Endodermal cell (in vitro differentiated cells): Measurements from ENCODE around the gene GRIK4. TPM values are rescaled to one million over a fixed set of nuclear protein-coding genes. Genes with fewer than 3 reads are reported as not detected.
A peak's percentile ranks its signal among the peaks of the same experiment; 100 is the strongest.

Source experiments
- DNase-seq: peaks from one replicate; pipeline ENCODE4 v3.0.0-alpha.2; 2017
- H3K27ac ChIP-seq: 2 replicates; pipeline ENCODE4 v1.5.1; 2013; ENCODE audit warnings: mild to moderate bottlenecking, low read depth, low read length, moderate library complexity
- H3K27me3 ChIP-seq: 2 replicates; pipeline ENCODE4 v1.6.1; 2013; ENCODE audit warnings: mild to moderate bottlenecking, low read length, moderate library complexity; ENCODE audit not compliant: insufficient read depth, control insufficient read depth, poor library complexity, severe bottlenecking
- H3K36me3 ChIP-seq: 2 replicates; pipeline ENCODE4 v1.7.0; 2013; ENCODE audit warnings: mild to moderate bottlenecking, low read length, moderate library complexity; ENCODE audit not compliant: control insufficient read depth, insufficient read depth
- H3K4me1 ChIP-seq: one replicate; pipeline ENCODE4 v1.7.0; 2013; ENCODE audit warnings: low read length; ENCODE audit not compliant: control insufficient read depth, insufficient read depth
- H3K4me3 ChIP-seq: 2 replicates; pipeline ENCODE4 v1.5.1; 2013; ENCODE audit warnings: mild to moderate bottlenecking, low read length, moderate library complexity
- H3K9ac ChIP-seq: 2 replicates; pipeline ENCODE4 v1.6.1; 2013; ENCODE audit warnings: mild to moderate bottlenecking, low read length, moderate library complexity; ENCODE audit not compliant: poor library complexity, severe bottlenecking; ENCODE audit errors: extremely low read depth
- H3K9me3 ChIP-seq: 2 replicates; pipeline ENCODE4 v1.6.1; 2013; ENCODE audit warnings: mild to moderate bottlenecking, low read length, moderate library complexity; ENCODE audit not compliant: control insufficient read depth
- H3K27ac Mint-ChIP-seq: 2 replicates; pipeline ENCODE4 v1.8.0; 2020; ENCODE audit warnings: mixed read lengths
- H3K27me3 Mint-ChIP-seq: 2 replicates; pipeline ENCODE4 v1.8.0; 2021; ENCODE audit warnings: mild to moderate bottlenecking, mixed read lengths; ENCODE audit not compliant: insufficient read depth
- H3K36me3 Mint-ChIP-seq: 2 replicates; pipeline ENCODE4 v1.8.0; 2020; ENCODE audit warnings: low read depth, mixed read lengths
- H3K4me1 Mint-ChIP-seq: 2 replicates; pipeline ENCODE4 v1.8.0; 2020; ENCODE audit warnings: mixed read lengths
- H3K4me3 Mint-ChIP-seq: 2 replicates; pipeline ENCODE4 v1.8.0; 2020; ENCODE audit warnings: mild to moderate bottlenecking, moderate library complexity, mixed read lengths
- H3K9me3 Mint-ChIP-seq: 2 replicates; pipeline ENCODE4 v1.8.0; 2020; ENCODE audit warnings: mild to moderate bottlenecking, mixed read lengths
- WGBS, 2 experiments: methylation state at CpG; one replicate each; pipeline versions ENCODE4 v1.1.5 to v1.1.7; 2013; ENCODE audit warnings: missing lambda C conversion rate in 2 of 2, mixed read lengths in 1 of 2; ENCODE audit not compliant: insufficient coverage in 1 of 2, insufficient read length in 1 of 2; 5-methylcytosine and 5-hydroxymethylcytosine counted together
- total RNA-seq, 2 donors: library from RNA; stranded (reverse); fragmentation: NEBNext Ultra II Directional in 1 of 2; extraction: Animal tissue kit (Norgen Biotek cat#: 25700) in 1 of 2; gene quantifications; 2 replicates in 1 of 2; 3 replicates in 1 of 2; pipeline ENCODE4 v1.2.1, GENCODE V29; 2021
- TF ChIP-seq, protein P1 (sequence below): fragments of 200-600 bp; sonication (generic); conservative IDR thresholded peaks from 2 replicates; pipeline ENCODE4 v1.5.0; 2021; ENCODE audit warnings: antibody characterized with exemption, mild to moderate bottlenecking

The GRIK4 gene
- total RNA-seq, 2 donors from 2014 or later: 1.7 to 3.5 TPM

DNA sequence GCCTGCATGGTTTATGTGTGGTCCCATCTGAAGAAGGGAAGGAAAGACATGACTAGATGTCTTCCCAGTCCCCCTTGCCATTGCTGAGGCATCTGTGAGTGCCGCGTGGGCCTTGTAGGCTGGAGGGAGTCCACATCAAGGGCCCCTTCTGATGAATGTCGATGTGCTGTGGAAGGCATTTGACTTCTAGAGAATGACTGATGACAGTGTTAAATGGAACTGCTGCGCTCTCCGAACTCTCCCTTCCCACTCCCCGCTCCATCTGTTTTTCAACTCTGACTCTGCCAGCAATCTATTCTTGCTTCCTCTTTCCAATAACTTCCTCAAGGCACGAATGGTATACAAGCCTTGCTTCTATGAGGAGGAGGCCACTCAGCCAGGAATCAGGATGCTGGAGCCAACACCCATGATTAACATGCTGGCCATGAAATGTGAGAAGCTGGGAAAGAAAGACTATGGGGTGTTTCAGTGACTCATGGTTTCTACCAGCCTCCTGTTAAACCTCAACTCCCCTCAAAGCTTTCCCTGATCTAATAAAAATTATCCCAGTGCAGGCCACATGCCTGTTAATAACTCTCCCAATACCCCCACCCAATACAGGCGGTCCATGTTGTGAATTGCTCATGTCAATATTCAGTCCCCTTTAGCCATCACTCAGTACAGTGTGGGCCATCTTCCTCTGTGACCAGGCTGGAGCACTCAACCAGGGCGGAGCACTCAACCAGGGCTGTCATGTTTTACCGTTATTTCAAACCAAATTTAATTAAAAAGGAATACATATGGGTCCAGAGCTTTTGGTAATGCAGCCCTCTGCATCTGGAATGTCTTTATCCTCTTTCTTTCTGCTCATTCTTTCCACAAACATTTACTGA, 466.0 kb downstream of the GRIK4 start:
- Mint-ChIP-seq H3K4me3 (no peak overlapping the region), H3K4me1 (peaks cover 15% of the 10 kb centered on the region), H3K27me3 (no peaks in the 10 kb centered on the region), H3K9me3 (no peaks in the 10 kb centered on the region), H3K27ac (no peak overlapping the region), H3K36me3 (no peaks in the 10 kb centered on the region)
- no peaks in the 10 kb centered on the region for H3K9me3 ChIP-seq
- H3K4me3 ChIP-seq: no peak overlapping the region
- no peak for DNase-seq
- H3K27me3 ChIP-seq: no peaks in the 10 kb centered on the region
- H3K4me1 ChIP-seq: no peaks in the 10 kb centered on the region
- H3K9ac ChIP-seq: no peak overlapping the region
- no peaks in the 10 kb centered on the region for H3K36me3 ChIP-seq
- no peak overlapping the region for H3K27ac ChIP-seq
- WGBS, 2 experiments: 76 to 84% methylated on average over 8 to 10 of the region's 10 CpGs
- TF ChIP-seq, protein P1, sequence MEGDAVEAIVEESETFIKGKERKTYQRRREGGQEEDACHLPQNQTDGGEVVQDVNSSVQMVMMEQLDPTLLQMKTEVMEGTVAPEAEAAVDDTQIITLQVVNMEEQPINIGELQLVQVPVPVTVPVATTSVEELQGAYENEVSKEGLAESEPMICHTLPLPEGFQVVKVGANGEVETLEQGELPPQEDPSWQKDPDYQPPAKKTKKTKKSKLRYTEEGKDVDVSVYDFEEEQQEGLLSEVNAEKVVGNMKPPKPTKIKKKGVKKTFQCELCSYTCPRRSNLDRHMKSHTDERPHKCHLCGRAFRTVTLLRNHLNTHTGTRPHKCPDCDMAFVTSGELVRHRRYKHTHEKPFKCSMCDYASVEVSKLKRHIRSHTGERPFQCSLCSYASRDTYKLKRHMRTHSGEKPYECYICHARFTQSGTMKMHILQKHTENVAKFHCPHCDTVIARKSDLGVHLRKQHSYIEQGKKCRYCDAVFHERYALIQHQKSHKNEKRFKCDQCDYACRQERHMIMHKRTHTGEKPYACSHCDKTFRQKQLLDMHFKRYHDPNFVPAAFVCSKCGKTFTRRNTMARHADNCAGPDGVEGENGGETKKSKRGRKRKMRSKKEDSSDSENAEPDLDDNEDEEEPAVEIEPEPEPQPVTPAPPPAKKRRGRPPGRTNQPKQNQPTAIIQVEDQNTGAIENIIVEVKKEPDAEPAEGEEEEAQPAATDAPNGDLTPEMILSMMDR: no peak

DNA sequence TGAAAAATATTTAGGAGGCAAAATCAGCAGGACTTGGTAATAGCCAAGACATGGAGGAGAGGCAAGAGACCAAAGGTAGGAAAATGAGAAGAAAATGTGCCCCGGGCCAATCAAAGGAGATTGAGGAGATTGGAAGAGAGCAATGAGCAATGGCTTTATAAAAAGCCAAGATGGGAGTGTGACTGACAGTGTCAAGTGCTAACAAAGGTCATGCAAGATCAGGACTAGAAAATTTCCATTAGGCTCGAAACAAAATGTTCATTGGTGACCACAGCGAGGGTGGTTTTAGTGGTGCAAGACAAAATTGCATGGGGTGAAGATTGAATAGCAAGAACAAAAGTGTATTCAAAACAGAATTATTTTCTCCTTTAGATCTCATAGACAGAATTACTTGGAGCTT, 467.2 kb downstream of the GRIK4 start:
- TF ChIP-seq, protein P1: no peak
- H3K9me3 Mint-ChIP-seq: no peaks in the 10 kb centered on the region
- Histone ChIP-seq H3K36me3 (no peaks in the 10 kb centered on the region), H3K4me3 (no peak overlapping the region), H3K27ac (no peak overlapping the region), H3K9ac (no peak overlapping the region), H3K4me1 (no peaks in the 10 kb centered on the region), H3K9me3 (no peaks in the 10 kb centered on the region), H3K27me3 (no peaks in the 10 kb centered on the region)
- no peaks in the 10 kb centered on the region for H3K36me3 Mint-ChIP-seq
- peaks cover 19% of the 10 kb centered on the region for H3K4me1 Mint-ChIP-seq
- H3K27me3 Mint-ChIP-seq: no peaks in the 10 kb centered on the region
- H3K27ac Mint-ChIP-seq: no peak overlapping the region
- H3K4me3 Mint-ChIP-seq: no peak overlapping the region
- no peak for DNase-seq
- WGBS, 2 experiments: 60 to 62% methylated on average over 3 of the region's 3 CpGs

GRCh38 chr11:120985718-120986569, 474.4 kb downstream of the GRIK4 start:
- peaks cover 27% of the 10 kb centered on the region for H3K4me1 Mint-ChIP-seq
- H3K4me3 Mint-ChIP-seq: peak overlapping the region; percentile 51
- H3K27me3 Mint-ChIP-seq: no peaks in the 10 kb centered on the region
- no peaks in the 10 kb centered on the region for H3K36me3 Mint-ChIP-seq
- no peak overlapping the region for H3K9ac ChIP-seq
- H3K9me3 Mint-ChIP-seq: no peaks in the 10 kb centered on the region
- H3K27ac Mint-ChIP-seq: no peak overlapping the region
- DNase-seq: peak; percentile 87
- TF ChIP-seq, protein P1: peak; percentile 69
- H3K4me3 ChIP-seq: peak overlapping the region; percentile 68
- H3K27me3 ChIP-seq: no peaks in the 10 kb centered on the region
- H3K4me1 ChIP-seq: no peaks in the 10 kb centered on the region
- no peaks in the 10 kb centered on the region for H3K36me3 ChIP-seq
- 10 to 17% methylated on average over 16 to 72 of the region's 72 CpGs for WGBS, 2 experiments
- H3K9me3 ChIP-seq: no peaks in the 10 kb centered on the region
- H3K27ac ChIP-seq: no peak overlapping the region
